GM19467 (cell line): Measurements from ENCODE around the gene RANBP2.

ENCODE experiments used
- ATAC-seq: cut with Tn5 transposase; IDR thresholded peaks from one replicate; pipeline ENCODE4 v1.9.1; 2021; ENCODE audit warnings: mild to moderate bottlenecking, moderate library complexity; ENCODE audit not compliant: unreplicated experiment

Gene RANBP2

GRCh38 chr2:108833219-108833618 lies 113.9 kb downstream of the RANBP2 start:
- no peak for ATAC-seq

GRCh38 chr2:108834620-108835019 lies 115.3 kb downstream of the RANBP2 start:
- ATAC-seq = no peak

GRCh38 chr2:108835040-108835439 lies 115.8 kb downstream of the RANBP2 start:
- no peak for ATAC-seq
